ENCODE data around the gene DEPDC4. TPM values are rescaled to one million over a fixed set of nuclear protein-coding genes. Genes with fewer than 3 reads are reported as not detected.

DEPDC4 gene
- total RNA-seq, 1 donor from 2014 or later = 1.7 TPM

- no peak overlapping the region for H3K4me3 ChIP-seq (ENCODE audit: insufficient read depth, low read depth, low read length)
- H3K27me3 Mint-ChIP-seq (ENCODE audit: low read depth, unreplicated experiment) = no peaks in the 10 kb centered on the region
- H3K4me3 Mint-ChIP-seq (ENCODE audit: unreplicated experiment) = no peak overlapping the region
- peaks cover 45% of the 10 kb centered on the region for H4K20me1 ChIP-seq (ENCODE audit: insufficient read depth, low read length)
- H3K9ac ChIP-seq (ENCODE audit: low read length) = no peak overlapping the region
- H3K36me3 ChIP-seq (ENCODE audit: insufficient read depth, low read length) = no peaks in the 10 kb centered on the region
- no peak overlapping the region for H3K27ac Mint-ChIP-seq (ENCODE audit: unreplicated experiment)
- no peaks in the 10 kb centered on the region for H3K4me1 ChIP-seq (ENCODE audit: insufficient read depth, low read length)
- H2AFZ ChIP-seq (ENCODE audit: low read depth, low read length) = no peak overlapping the region
- H3K4me2 ChIP-seq (ENCODE audit: low read length) = no peak overlapping the region
- no peaks in the 10 kb centered on the region for H3K27me3 ChIP-seq (ENCODE audit: insufficient read depth, low read length)
- peaks cover 88% of the 10 kb centered on the region for H3K79me2 ChIP-seq (ENCODE audit: insufficient read depth, low read length)
- TF ChIP-seq, protein P1, sequence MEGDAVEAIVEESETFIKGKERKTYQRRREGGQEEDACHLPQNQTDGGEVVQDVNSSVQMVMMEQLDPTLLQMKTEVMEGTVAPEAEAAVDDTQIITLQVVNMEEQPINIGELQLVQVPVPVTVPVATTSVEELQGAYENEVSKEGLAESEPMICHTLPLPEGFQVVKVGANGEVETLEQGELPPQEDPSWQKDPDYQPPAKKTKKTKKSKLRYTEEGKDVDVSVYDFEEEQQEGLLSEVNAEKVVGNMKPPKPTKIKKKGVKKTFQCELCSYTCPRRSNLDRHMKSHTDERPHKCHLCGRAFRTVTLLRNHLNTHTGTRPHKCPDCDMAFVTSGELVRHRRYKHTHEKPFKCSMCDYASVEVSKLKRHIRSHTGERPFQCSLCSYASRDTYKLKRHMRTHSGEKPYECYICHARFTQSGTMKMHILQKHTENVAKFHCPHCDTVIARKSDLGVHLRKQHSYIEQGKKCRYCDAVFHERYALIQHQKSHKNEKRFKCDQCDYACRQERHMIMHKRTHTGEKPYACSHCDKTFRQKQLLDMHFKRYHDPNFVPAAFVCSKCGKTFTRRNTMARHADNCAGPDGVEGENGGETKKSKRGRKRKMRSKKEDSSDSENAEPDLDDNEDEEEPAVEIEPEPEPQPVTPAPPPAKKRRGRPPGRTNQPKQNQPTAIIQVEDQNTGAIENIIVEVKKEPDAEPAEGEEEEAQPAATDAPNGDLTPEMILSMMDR (IDR thresholded peaks at IDR 0.05; ENCODE audit: insufficient read depth, low read depth, low read length) = no peak
- no peak for TF ChIP-seq EZH2 (IDR thresholded peaks at IDR 0.05; ENCODE audit: insufficient read depth, low read length)
- peaks cover 2% of the 10 kb centered on the region for H3K36me3 Mint-ChIP-seq (ENCODE audit: low read depth, unreplicated experiment)
- no peaks in the 10 kb centered on the region for H3K9me3 Mint-ChIP-seq (ENCODE audit: unreplicated experiment)
- DNase-seq (ENCODE audit: low read depth) (no peak), FAIRE-seq (no peak)
- H3K9me3 ChIP-seq (ENCODE audit: insufficient read depth, low read depth, low read length) = no peaks in the 10 kb centered on the region
- H3K4me1 Mint-ChIP-seq (ENCODE audit: low read depth, unreplicated experiment) = peaks cover 8% of the 10 kb centered on the region
- no peak overlapping the region for H3K27ac ChIP-seq (ENCODE audit: low read depth, low read length)
Observed at GRCh38 chr12:100279607-100280244, 12.8 kb upstream of the DEPDC4 start.

- H3K4me3 Mint-ChIP-seq (ENCODE audit: unreplicated experiment) = no peak overlapping the region
- H3K27me3 Mint-ChIP-seq (ENCODE audit: low read depth, unreplicated experiment) = no peaks in the 10 kb centered on the region
- H3K4me2 ChIP-seq (ENCODE audit: low read length) = no peak overlapping the region
- H4K20me1 ChIP-seq (ENCODE audit: insufficient read depth, low read length) = peaks cover 50% of the 10 kb centered on the region
- no peaks in the 10 kb centered on the region for H3K27me3 ChIP-seq (ENCODE audit: insufficient read depth, low read length)
- no peak overlapping the region for H3K4me3 ChIP-seq (ENCODE audit: insufficient read depth, low read depth, low read length)
- no peak for DNase-seq (ENCODE audit: low read depth)
- no peaks in the 10 kb centered on the region for H3K36me3 ChIP-seq (ENCODE audit: insufficient read depth, low read length)
- TF ChIP-seq, protein P1 (IDR thresholded peaks at IDR 0.05; ENCODE audit: insufficient read depth, low read depth, low read length) = no peak
- no peak for TF ChIP-seq EZH2 (IDR thresholded peaks at IDR 0.05; ENCODE audit: insufficient read depth, low read length)
- FAIRE-seq = no peak
- H3K4me1 ChIP-seq (ENCODE audit: insufficient read depth, low read length) = no peaks in the 10 kb centered on the region
- peaks cover 8% of the 10 kb centered on the region for H3K4me1 Mint-ChIP-seq (ENCODE audit: low read depth, unreplicated experiment)
- H3K9ac ChIP-seq (ENCODE audit: low read length) = no peak overlapping the region
- no peak overlapping the region for H2AFZ ChIP-seq (ENCODE audit: low read depth, low read length)
- H3K79me2 ChIP-seq (ENCODE audit: insufficient read depth, low read length) = peaks cover 94% of the 10 kb centered on the region
- H3K9me3 ChIP-seq (ENCODE audit: insufficient read depth, low read depth, low read length) = no peaks in the 10 kb centered on the region
- no peak overlapping the region for H3K27ac ChIP-seq (ENCODE audit: low read depth, low read length)
- no peaks in the 10 kb centered on the region for H3K9me3 Mint-ChIP-seq (ENCODE audit: unreplicated experiment)
- peaks cover 2% of the 10 kb centered on the region for H3K36me3 Mint-ChIP-seq (ENCODE audit: low read depth, unreplicated experiment)
- H3K27ac Mint-ChIP-seq (ENCODE audit: unreplicated experiment) = no peak overlapping the region
Observed at GRCh38 chr12:100279159-100279558, 12.3 kb upstream of the DEPDC4 start.

- no peak overlapping the region for H3K4me2 ChIP-seq (ENCODE audit: low read length)
- no peaks in the 10 kb centered on the region for H3K9me3 ChIP-seq (ENCODE audit: insufficient read depth, low read depth, low read length)
- H3K79me2 ChIP-seq (ENCODE audit: insufficient read depth, low read length) = peaks cover 99% of the 10 kb centered on the region
- peaks cover 57% of the 10 kb centered on the region for H4K20me1 ChIP-seq (ENCODE audit: insufficient read depth, low read length)
- no peak overlapping the region for H3K27ac Mint-ChIP-seq (ENCODE audit: unreplicated experiment)
- no peak overlapping the region for H3K27ac ChIP-seq (ENCODE audit: low read depth, low read length)
- no peak overlapping the region for H3K4me3 Mint-ChIP-seq (ENCODE audit: unreplicated experiment)
- TF ChIP-seq, protein P1 (IDR thresholded peaks at IDR 0.05; ENCODE audit: insufficient read depth, low read depth, low read length) = no peak
- TF ChIP-seq EZH2 (IDR thresholded peaks at IDR 0.05; ENCODE audit: insufficient read depth, low read length) = no peak
- DNase-seq (ENCODE audit: low read depth) (no peak), FAIRE-seq (no peak)
- no peaks in the 10 kb centered on the region for H3K4me1 ChIP-seq (ENCODE audit: insufficient read depth, low read length)
- peaks cover under 1% of the 10 kb centered on the region for H3K4me1 Mint-ChIP-seq (ENCODE audit: low read depth, unreplicated experiment)
- H3K4me3 ChIP-seq (ENCODE audit: insufficient read depth, low read depth, low read length) = no peak overlapping the region
- H3K9ac ChIP-seq (ENCODE audit: low read length) = no peak overlapping the region
- no peaks in the 10 kb centered on the region for H3K9me3 Mint-ChIP-seq (ENCODE audit: unreplicated experiment)
- no peaks in the 10 kb centered on the region for H3K36me3 ChIP-seq (ENCODE audit: insufficient read depth, low read length)
- H3K27me3 ChIP-seq (ENCODE audit: insufficient read depth, low read length) = no peaks in the 10 kb centered on the region
- no peak overlapping the region for H2AFZ ChIP-seq (ENCODE audit: low read depth, low read length)
- H3K27me3 Mint-ChIP-seq (ENCODE audit: low read depth, unreplicated experiment) = no peaks in the 10 kb centered on the region
- peaks cover under 1% of the 10 kb centered on the region for H3K36me3 Mint-ChIP-seq (ENCODE audit: low read depth, unreplicated experiment)
Observed at GRCh38 chr12:100274291-100274690, 7.4 kb upstream of the DEPDC4 start.

All from astrocyte (in vitro differentiated cells and primary cell).